A204.1 (cell line): ENCODE results near the gene CACNB3.

Experiments
- FAIRE-seq: peaks from 2 replicates; lab custom pipeline; 2012; peaks lifted over from hg19 to GRCh38; lab: Jason Lieb, UNC

Gene CACNB3

GRCh38 chr12:48817873-48818830, at the start of gene CACNB3:
Gene CACNB3 (plus strand): TSS chr12:48818496. CDS start chr12:48818930, 434 bp downstream.
- no peak for FAIRE-seq

- FAIRE-seq, result no peak
Measured at GRCh38 chr12:48768736-48769135, 49.6 kb upstream of the CACNB3 start.

GRCh38 chr12:48770756-48771155, 47.5 kb upstream of the CACNB3 start:
- FAIRE-seq, result no peak

GRCh38 chr12:48771588-48772112, 46.6 kb upstream of the CACNB3 start:
- FAIRE-seq, result no peak

GRCh38 chr12:48773686-48774085, 44.6 kb upstream of the CACNB3 start:
- FAIRE-seq, result no peak

GRCh38 chr12:48774516-48774915, 43.8 kb upstream of the CACNB3 start:
- no peak for FAIRE-seq

GRCh38 chr12:48775299-48775698, 43.0 kb upstream of the CACNB3 start:
- FAIRE-seq, result no peak

GRCh38 chr12:48775991-48776649, 42.2 kb upstream of the CACNB3 start:
- FAIRE-seq, result no peak

GRCh38 chr12:48776956-48777355, 41.3 kb upstream of the CACNB3 start:
- no peak for FAIRE-seq

GRCh38 chr12:48777501-48778400, 40.5 kb upstream of the CACNB3 start:
- FAIRE-seq, result no peak

GRCh38 chr12:48779869-48780268, 38.4 kb upstream of the CACNB3 start:
- FAIRE-seq, result no peak

- FAIRE-seq, result no peak
Measured at GRCh38 chr12:48780381-48781025, 37.8 kb upstream of the CACNB3 start.

GRCh38 chr12:48781750-48782456, 36.4 kb upstream of the CACNB3 start:
- FAIRE-seq, result no peak

- no peak for FAIRE-seq
Measured at GRCh38 chr12:48782457-48783395, 35.6 kb upstream of the CACNB3 start.

GRCh38 chr12:48783432-48783831, 34.9 kb upstream of the CACNB3 start:
- FAIRE-seq, result no peak

- no peak for FAIRE-seq
Measured at GRCh38 chr12:48786591-48787544, 31.4 kb upstream of the CACNB3 start.

- no peak for FAIRE-seq
Measured at GRCh38 chr12:48787791-48788523, 30.3 kb upstream of the CACNB3 start.

- no peak for FAIRE-seq
Measured at GRCh38 chr12:48788524-48788853, 29.8 kb upstream of the CACNB3 start.
